Left lung (tissue), 10 donors: Measurements from ENCODE around the gene CEP350. TPM values are rescaled to one million over a fixed set of nuclear protein-coding genes. Genes with fewer than 3 reads are reported as not detected.

ENCODE experiments used
- ATAC-seq: fragments of 200-7000 bp; cut with Tn5 transposase; one replicate; pipeline ENCODE4 v1.9.1; 2020; ENCODE audit warnings: moderate library complexity
- DNase-seq, 4 donors: peaks; one replicate each; pipeline ENCODE4 v3.0.0-alpha.2; 2013 to 2020
- H3K27ac ChIP-seq, 2 donors: fragments of 200-600 bp; sonication (generic) in 1 of 2; one replicate each; pipeline versions ENCODE4 v1.5.0 to v1.8.0; 2020 to 2021
- H3K27me3 ChIP-seq, 2 donors: fragments of 200-600 bp; sonication (generic) in 1 of 2; one replicate each; pipeline versions ENCODE4 v1.5.0 to v1.8.0; 2020 to 2021
- H3K36me3 ChIP-seq, 2 donors: fragments of 200-600 bp; sonication (generic) in 1 of 2; one replicate each; pipeline versions ENCODE4 v1.5.0 to v1.8.0; 2020 to 2021
- H3K4me1 ChIP-seq, 2 donors: fragments of 200-600 bp; one replicate each; pipeline ENCODE4 v1.8.0; 2021
- H3K4me3 ChIP-seq, 2 donors: fragments of 200-600 bp; sonication (generic) in 1 of 2; one replicate each; pipeline versions ENCODE4 v1.5.0 to v1.8.0; 2020 to 2021; ENCODE audit warnings: mild to moderate bottlenecking in 1 of 2
- H3K9me3 ChIP-seq, 2 donors: fragments of 200-600 bp; sonication (generic) in 1 of 2; one replicate each; pipeline versions ENCODE4 v1.5.0 to v1.8.0; 2020 to 2021
- intact Hi-C, 2 donors: fragments of 100-400 bp; cut with DNase I; formaldehyde crosslinking; loops; one replicate each; pipeline versions ENCODE4 v1.11.2 to v1.14.2; 2022
- polyA plus RNA-seq, 6 donors: library from polyadenylated mRNA; unstranded; fragments of 120-200 nt; gene quantifications; one replicate each; pipeline ENCODE4 v1.2.1, GENCODE V29; 2013; ENCODE audit not compliant: insufficient read length in 6 of 6
- total RNA-seq, 2 donors: library from RNA; stranded (reverse); fragmentation: NEBNext Ultra II Directional; extraction: Animal tissue kit (Norgen Biotek cat#: 25700); gene quantifications; one replicate each; pipeline ENCODE4 v1.2.1, GENCODE V29; 2021
- TF ChIP-seq, protein P1 (sequence below), 2 donors: fragments of 200-600 bp; sonication (generic) in 1 of 2; IDR thresholded peaks; one replicate each; pipeline versions ENCODE4 v1.5.0 to v1.8.0; 2021; ENCODE audit warnings: antibody characterized with exemption in 2 of 2
- donor health status: DM: no; HTN: yes; CAD: no.
- donor health status: DM: no; HTN: no; CAD: no.

CEP350 gene
- total and polyA plus RNA-seq, 8 donors: 26.8 to 53.5 (median 35.9) TPM

DNA sequence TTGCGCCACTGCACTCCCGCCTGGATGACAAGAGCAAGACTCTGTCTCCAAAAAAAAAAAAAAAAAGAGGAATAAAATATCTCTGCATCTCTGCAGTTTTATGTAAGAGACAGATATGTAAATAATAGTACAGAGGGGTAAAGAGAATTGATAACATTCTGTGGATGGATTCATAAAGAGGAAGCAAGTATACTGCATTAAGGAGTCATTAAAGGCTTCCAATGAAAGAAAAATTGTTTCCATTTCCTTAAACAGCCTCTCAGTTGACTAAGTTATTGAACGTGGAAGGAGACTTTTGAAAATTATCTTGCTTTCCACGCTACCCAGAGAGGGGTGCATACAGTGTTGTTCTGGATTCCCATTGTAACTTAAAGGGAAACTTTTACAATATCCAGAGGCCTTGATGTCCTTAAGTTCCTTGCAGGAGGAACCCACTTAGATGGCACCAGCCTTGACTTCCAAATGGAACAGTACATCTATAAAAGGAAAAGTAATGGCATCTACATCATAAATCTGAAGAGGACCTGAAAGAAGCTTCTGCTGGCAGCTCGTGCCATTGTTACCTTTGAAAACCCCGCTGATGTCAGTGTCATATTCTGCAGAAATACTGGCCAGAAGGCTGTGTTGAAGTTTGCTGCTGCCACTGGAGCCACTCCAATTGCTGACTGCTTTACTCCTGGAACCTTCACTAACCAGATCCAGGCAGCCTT is 13.8 kb downstream of the CEP350 start:
- Histone ChIP-seq H3K36me3 (no peaks in the 10 kb centered on the region), H3K9me3 (peaks cover 0 to 8% of the 10 kb centered on the region in 2 donors), H3K4me1 (peaks cover 9 to 36% of the 10 kb centered on the region in 2 donors), H3K27me3 (no peaks in the 10 kb centered on the region), H3K27ac (peak overlapping the region in 1 of 2 donors; percentile 59), H3K4me3 (no peak overlapping the region)
- TF ChIP-seq, protein P1, sequence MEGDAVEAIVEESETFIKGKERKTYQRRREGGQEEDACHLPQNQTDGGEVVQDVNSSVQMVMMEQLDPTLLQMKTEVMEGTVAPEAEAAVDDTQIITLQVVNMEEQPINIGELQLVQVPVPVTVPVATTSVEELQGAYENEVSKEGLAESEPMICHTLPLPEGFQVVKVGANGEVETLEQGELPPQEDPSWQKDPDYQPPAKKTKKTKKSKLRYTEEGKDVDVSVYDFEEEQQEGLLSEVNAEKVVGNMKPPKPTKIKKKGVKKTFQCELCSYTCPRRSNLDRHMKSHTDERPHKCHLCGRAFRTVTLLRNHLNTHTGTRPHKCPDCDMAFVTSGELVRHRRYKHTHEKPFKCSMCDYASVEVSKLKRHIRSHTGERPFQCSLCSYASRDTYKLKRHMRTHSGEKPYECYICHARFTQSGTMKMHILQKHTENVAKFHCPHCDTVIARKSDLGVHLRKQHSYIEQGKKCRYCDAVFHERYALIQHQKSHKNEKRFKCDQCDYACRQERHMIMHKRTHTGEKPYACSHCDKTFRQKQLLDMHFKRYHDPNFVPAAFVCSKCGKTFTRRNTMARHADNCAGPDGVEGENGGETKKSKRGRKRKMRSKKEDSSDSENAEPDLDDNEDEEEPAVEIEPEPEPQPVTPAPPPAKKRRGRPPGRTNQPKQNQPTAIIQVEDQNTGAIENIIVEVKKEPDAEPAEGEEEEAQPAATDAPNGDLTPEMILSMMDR (IDR thresholded peaks at IDR 0.05): no peak
- intact Hi-C loops: no loop called here
- ATAC-seq (no peak), DNase-seq (no peak)

DNA sequence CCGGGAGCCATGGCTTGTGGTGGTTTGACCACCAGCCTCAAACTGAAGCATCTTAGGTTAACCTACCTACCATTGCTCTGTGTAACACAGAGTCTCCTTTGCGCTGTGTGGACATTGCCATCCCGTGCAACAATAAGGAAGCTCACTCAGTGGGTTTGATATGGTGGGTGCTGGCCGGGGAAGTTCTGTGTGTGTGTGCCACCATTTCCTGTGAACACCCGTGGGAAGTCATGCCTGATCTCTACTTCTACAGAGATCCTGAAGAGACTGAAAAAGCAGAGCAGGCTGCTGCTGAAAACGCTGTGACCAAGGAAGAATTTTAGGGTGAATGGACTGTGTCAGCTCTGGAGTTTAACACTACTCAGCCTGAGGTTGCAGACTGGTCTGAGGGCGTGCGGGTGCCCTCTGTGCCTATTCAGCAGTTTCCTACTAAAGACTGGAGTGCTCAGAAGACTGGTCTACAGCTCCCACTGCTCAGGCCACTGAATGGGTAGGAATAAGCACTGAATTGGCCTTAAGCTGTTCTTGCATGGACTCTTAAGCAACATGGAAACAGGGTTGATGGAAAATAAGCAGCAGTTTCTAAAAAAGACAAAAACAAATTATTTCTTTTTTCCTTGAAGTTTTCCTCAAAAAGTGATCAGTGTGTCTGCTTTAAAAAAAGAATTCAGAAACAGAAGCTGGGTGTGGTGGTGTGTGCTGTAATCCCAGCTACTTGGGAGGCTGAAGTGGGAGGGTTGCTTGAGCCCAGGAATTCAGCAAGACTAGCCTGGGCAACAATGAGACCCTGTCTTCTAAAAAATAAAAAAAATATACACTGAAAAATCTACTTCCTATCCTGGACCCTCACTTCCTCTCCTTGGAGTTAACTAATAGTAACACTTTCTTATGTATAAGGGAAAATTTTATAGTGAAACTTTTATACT is 14.6 kb downstream of the CEP350 start:
- intact Hi-C loops: no loop called here
- peak overlapping the region; percentile 36 to 59 for H3K27ac ChIP-seq
- H3K4me3 ChIP-seq: no peak overlapping the region
- ATAC-seq (peak; percentile 35), DNase-seq (no peak)
- TF ChIP-seq, protein P1 (IDR thresholded peaks at IDR 0.05): no peak
- no peaks in the 10 kb centered on the region for H3K36me3 ChIP-seq
- peaks cover 0 to 8% of the 10 kb centered on the region in 2 donors for H3K9me3 ChIP-seq
- H3K27me3 ChIP-seq: no peaks in the 10 kb centered on the region
- peaks cover 9 to 38% of the 10 kb centered on the region in 2 donors for H3K4me1 ChIP-seq

DNA sequence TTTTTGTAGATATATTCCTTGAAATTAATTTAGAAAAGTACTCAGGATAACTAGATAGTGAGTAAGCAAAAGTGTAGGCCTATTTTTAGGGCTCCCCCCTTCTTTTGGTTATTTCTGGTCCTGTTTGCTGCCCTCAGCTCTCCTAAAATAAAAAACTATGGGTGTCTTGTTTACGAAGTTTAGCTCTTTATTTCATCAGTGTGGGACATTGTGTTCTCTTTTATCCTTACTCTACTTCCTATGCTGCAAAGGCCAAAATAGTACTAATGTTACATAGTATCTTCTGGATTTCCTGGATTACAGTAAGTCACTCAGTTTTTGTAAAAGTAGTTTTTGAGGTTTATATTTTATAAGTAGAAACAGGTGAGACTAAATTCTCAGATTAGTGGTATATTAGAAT is 15.4 kb downstream of the CEP350 start:
- peaks cover 9 to 42% of the 10 kb centered on the region in 2 donors for H3K4me1 ChIP-seq
- intact Hi-C loops: no loop called here
- peak; percentile 27 for ATAC-seq
- H3K27me3 ChIP-seq: no peaks in the 10 kb centered on the region
- TF ChIP-seq, protein P1 (IDR thresholded peaks at IDR 0.05): no peak
- DNase-seq: no peak
- peak overlapping the region; percentile 36 to 59 for H3K27ac ChIP-seq
- H3K9me3 ChIP-seq: peaks cover 0 to 8% of the 10 kb centered on the region in 2 donors
- no peaks in the 10 kb centered on the region for H3K36me3 ChIP-seq
- H3K4me3 ChIP-seq: no peak overlapping the region

DNA sequence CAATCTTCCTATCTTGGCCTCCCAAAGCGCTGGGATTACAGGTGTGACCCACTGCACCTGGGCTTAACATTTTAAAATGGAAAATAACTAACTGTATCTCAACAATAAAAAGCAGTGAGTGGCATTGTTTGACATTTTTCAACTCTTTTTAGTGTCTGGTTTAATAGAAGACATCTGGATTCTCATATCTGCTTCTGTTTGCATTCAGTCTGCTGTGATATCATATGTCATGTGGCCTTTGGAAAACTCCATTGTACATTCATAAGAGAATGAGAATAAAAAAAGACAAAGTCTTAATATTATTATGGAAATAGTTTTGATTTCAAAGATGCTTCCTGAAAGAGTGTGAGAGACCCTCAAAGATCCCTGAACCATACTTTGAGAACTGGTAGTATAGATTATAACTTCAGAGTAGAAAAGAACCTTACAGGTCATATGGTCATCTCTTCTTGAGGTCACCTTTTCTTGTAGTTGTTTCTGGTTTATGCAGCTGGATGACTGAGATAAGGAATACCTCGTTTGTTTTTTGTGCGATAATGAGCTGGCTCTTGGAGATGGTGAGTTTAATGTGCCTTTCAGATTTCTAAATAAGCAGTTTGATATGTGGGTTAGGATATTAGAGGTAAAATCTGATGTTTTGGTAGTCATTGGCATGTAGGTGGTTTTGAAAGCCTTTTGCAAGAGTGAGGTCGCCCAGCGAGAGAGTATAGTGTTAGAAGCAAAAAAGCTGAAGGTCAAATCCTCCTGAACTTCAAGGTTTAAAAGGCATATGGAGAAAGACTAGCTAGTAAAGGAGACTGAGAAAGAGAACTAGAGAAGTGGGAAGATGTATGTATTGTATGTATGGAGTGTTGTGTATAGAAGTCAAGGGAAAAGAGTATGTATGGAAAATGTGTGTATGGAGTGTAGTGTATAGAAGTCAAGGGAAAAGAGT is 17.2 kb downstream of the CEP350 start:
- intact Hi-C loops: no loop called here

More for the DNA sequence above, 17.2 kb downstream of the CEP350 start:
- Histone ChIP-seq H3K27me3 (no peaks in the 10 kb centered on the region), H3K36me3 (no peaks in the 10 kb centered on the region), H3K4me3 (no peak overlapping the region), H3K4me1 (peaks cover 9 to 48% of the 10 kb centered on the region in 2 donors), H3K9me3 (peaks cover 0 to under 1% of the 10 kb centered on the region in 2 donors), H3K27ac (no peak overlapping the region)
- TF ChIP-seq, protein P1 (IDR thresholded peaks at IDR 0.05): no peak
- no peak for ATAC-seq
- no peak for DNase-seq
